ENCODE results near the gene TBC1D22A.

The TBC1D22A gene

GRCh38 chr22:46842606-46843005, 80.2 kb downstream of the TBC1D22A start:
- DNase-seq, result no peak

GRCh38 chr22:46843821-46844255, 81.4 kb downstream of the TBC1D22A start:
- DNase-seq, result no peak

GRCh38 chr22:46844606-46845210, 82.3 kb downstream of the TBC1D22A start:
- no peak for DNase-seq

GRCh38 chr22:46845296-46846149, 83.1 kb downstream of the TBC1D22A start:
- no peak for DNase-seq

GRCh38 chr22:46846150-46846831, 83.8 kb downstream of the TBC1D22A start:
- no peak for DNase-seq

- DNase-seq, result peak; percentile 15
Observed at GRCh38 chr22:46846832-46847355, 84.4 kb downstream of the TBC1D22A start.

GRCh38 chr22:46848197-46848596, 85.7 kb downstream of the TBC1D22A start:
- no peak for DNase-seq

GRCh38 chr22:46849101-46849500, 86.7 kb downstream of the TBC1D22A start:
- no peak for DNase-seq

GRCh38 chr22:46849951-46850350, 87.5 kb downstream of the TBC1D22A start:
- DNase-seq, result no peak

- DNase-seq, result no peak
Observed at GRCh38 chr22:46851311-46851710, 88.9 kb downstream of the TBC1D22A start.

GRCh38 chr22:46851941-46852340, 89.5 kb downstream of the TBC1D22A start:
- DNase-seq, result no peak

- no peak for DNase-seq
Observed at GRCh38 chr22:46852771-46853170, 90.3 kb downstream of the TBC1D22A start.

- no peak for DNase-seq
Observed at GRCh38 chr22:46853191-46853590, 90.7 kb downstream of the TBC1D22A start.

- peak; percentile 98 for DNase-seq
Observed at GRCh38 chr22:46854125-46854870, 91.8 kb downstream of the TBC1D22A start.

- DNase-seq, result no peak
Observed at GRCh38 chr22:46855681-46856080, 93.2 kb downstream of the TBC1D22A start.

- no peak for DNase-seq
Observed at GRCh38 chr22:46856661-46857060, 94.2 kb downstream of the TBC1D22A start.

GRCh38 chr22:46857142-46857884, 94.9 kb downstream of the TBC1D22A start:
- no peak for DNase-seq

GRCh38 chr22:46857885-46858143, 95.4 kb downstream of the TBC1D22A start:
- no peak for DNase-seq

- no peak for DNase-seq
Observed at GRCh38 chr22:46858181-46858771, 95.8 kb downstream of the TBC1D22A start.

GRCh38 chr22:46860562-46860961, 98.1 kb downstream of the TBC1D22A start:
- DNase-seq, result no peak

- no peak for DNase-seq
Observed at GRCh38 chr22:46861468-46862367, 99.3 kb downstream of the TBC1D22A start.

Measured in inflammatory macrophage treated with lipopolysaccharide for 4 hours (primary cell).